Tibial nerve (tissue), 4 donors: ENCODE results near the gene GHR.

Source experiments
- EP300 ChIP-seq, 2 donors: sonication (generic); formaldehyde crosslinking; IDR thresholded peaks; one replicate each; pipeline ENCODE4 v1.6.1; 2017; ENCODE audit warnings: antibody characterized with exemption in 2 of 2, mild to moderate bottlenecking in 1 of 2
- POLR2A ChIP-seq, 2 donors: fragments of 450-650 bp; IDR thresholded peaks; one replicate each; pipeline ENCODE4 v1.6.1; 2017; ENCODE audit warnings: antibody characterized with exemption in 2 of 2, mild to moderate bottlenecking in 2 of 2, moderate library complexity in 2 of 2
- TF ChIP-seq, protein P1 (sequence below), 5 experiments: fragments of 200-600 bp in 3 of 5; fragments of 450-650 bp in 2 of 5; sonication (generic) in 3 of 5; IDR thresholded peaks; one replicate each; pipeline ENCODE4 v1.5.1; 2016 to 2019; ENCODE audit warnings: antibody characterized with exemption in 5 of 5, mild to moderate bottlenecking in 3 of 5, moderate library complexity in 2 of 5

- TF ChIP-seq, protein P1, sequence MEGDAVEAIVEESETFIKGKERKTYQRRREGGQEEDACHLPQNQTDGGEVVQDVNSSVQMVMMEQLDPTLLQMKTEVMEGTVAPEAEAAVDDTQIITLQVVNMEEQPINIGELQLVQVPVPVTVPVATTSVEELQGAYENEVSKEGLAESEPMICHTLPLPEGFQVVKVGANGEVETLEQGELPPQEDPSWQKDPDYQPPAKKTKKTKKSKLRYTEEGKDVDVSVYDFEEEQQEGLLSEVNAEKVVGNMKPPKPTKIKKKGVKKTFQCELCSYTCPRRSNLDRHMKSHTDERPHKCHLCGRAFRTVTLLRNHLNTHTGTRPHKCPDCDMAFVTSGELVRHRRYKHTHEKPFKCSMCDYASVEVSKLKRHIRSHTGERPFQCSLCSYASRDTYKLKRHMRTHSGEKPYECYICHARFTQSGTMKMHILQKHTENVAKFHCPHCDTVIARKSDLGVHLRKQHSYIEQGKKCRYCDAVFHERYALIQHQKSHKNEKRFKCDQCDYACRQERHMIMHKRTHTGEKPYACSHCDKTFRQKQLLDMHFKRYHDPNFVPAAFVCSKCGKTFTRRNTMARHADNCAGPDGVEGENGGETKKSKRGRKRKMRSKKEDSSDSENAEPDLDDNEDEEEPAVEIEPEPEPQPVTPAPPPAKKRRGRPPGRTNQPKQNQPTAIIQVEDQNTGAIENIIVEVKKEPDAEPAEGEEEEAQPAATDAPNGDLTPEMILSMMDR (IDR thresholded peaks at IDR 0.05) = no peak
- no peak for TF ChIP-seq EP300 (IDR thresholded peaks at IDR 0.05)
- TF ChIP-seq POLR2A (IDR thresholded peaks at IDR 0.05) = no peak
Measured at GRCh38 chr5:42715785-42716184, 292.5 kb downstream of the GHR start.
